GM12878 (cell line): ENCODE data around the gene ENDOU. TPM values are rescaled to one million over a fixed set of nuclear protein-coding genes. Genes with fewer than 3 reads are reported as not detected.

Experiments
- ATAC-seq: fragments of 200-7000 bp; cut with Tn5 transposase; 3 replicates; pipeline ENCODE4 v1.9.1; 2020; ENCODE audit warnings: mild to moderate bottlenecking, moderate library complexity
- BruUV-seq: library from RNA; stranded (reverse); fragments of 400-500 nt; replicated peaks from 2 replicates; lab custom pipeline; 2021; lab: Mats Ljungman, UMichigan
- CTCF ChIA-PET: fragments of 300-600 bp; sonication (Branson Sonifier 250); formaldehyde crosslinking; extraction: SDS; loops from one replicate; lab custom pipeline; 2021; ENCODE audit warnings: inconsistent platforms; lab: Yijun Ruan, JAX
- POLR2A ChIA-PET: fragments of 350-600 bp; formaldehyde crosslinking; extraction: SDS; loops from one replicate; lab custom pipeline; 2021; ENCODE audit warnings: inconsistent platforms; lab: Charles Lee
- RAD21 ChIA-PET: fragments of 300-600 bp; sonication (Branson Sonifier 250); formaldehyde crosslinking; loops from one replicate; lab custom pipeline; 2023; ENCODE audit warnings: antibody characterized with exemption; ENCODE audit not compliant: unreplicated experiment; lab: Charles Lee
- SMC1A ChIA-PET: fragments of 300-600 bp; sonication (Branson Sonifier 250); formaldehyde crosslinking; loops from one replicate; lab custom pipeline; 2023; ENCODE audit not compliant: unreplicated experiment, uncharacterized antibody; lab: Charles Lee
- DNase-seq: peaks from one replicate; pipeline ENCODE4 v3.0.0-alpha.2; 2011; ENCODE audit warnings: low read depth, low spot score
- FAIRE-seq: peaks from 3 replicates; lab custom pipeline; 2011; peaks lifted over from hg19 to GRCh38; lab: Jason Lieb, UNC
- H2AFZ ChIP-seq: 2 replicates; pipeline ENCODE4 v1.6.0; 2011; ENCODE audit warnings: low read depth, low read length, control low read depth; ENCODE audit not compliant: control insufficient read depth
- H3K27ac ChIP-seq: 2 replicates; pipeline ENCODE4 v1.5.1; 2011; ENCODE audit warnings: control low read depth; ENCODE audit not compliant: control insufficient read depth, insufficient read depth
- H3K27me3 ChIP-seq, 2 experiments: replicated peaks in 1 of 2; 2 replicates each; pipeline versions ENCODE4 v1.6.0 to v1.6.1; 2011; ENCODE audit warnings: low read length in 1 of 2; ENCODE audit not compliant: control insufficient read depth in 2 of 2, insufficient read depth in 2 of 2
- H3K36me3 ChIP-seq, 2 experiments: 2 replicates each; pipeline ENCODE4 v1.5.1; 2011; ENCODE audit warnings: low read length in 1 of 2; ENCODE audit not compliant: control insufficient read depth in 2 of 2, insufficient read depth in 2 of 2
- H3K4me1 ChIP-seq: 2 replicates; pipeline ENCODE4 v1.6.1; 2011; ENCODE audit warnings: mild to moderate bottlenecking, low read length, moderate library complexity, mixed read lengths; ENCODE audit not compliant: control insufficient read depth, insufficient read depth
- H3K4me2 ChIP-seq: 2 replicates; pipeline ENCODE4 v1.6.0; 2011; ENCODE audit warnings: control low read depth; ENCODE audit not compliant: control insufficient read depth, insufficient read depth
- H3K4me3 ChIP-seq: fragments of 200-600 bp; sonication (generic); 2 replicates; pipeline ENCODE4 v1.5.1; 2016
- H3K79me2 ChIP-seq: 2 replicates; pipeline ENCODE4 v1.6.0; 2011; ENCODE audit warnings: low read length; ENCODE audit not compliant: control insufficient read depth, insufficient read depth
- H3K9ac ChIP-seq: 2 replicates; pipeline ENCODE4 v1.8.0; 2011; ENCODE audit warnings: low read length, control low read depth, mixed read lengths; ENCODE audit not compliant: control insufficient read depth, insufficient read depth
- H3K9me3 ChIP-seq: replicated peaks from 3 replicates; pipeline ENCODE4 v1.5.1; 2011; ENCODE audit warnings: mild to moderate bottlenecking, low read length; ENCODE audit not compliant: control insufficient read depth, insufficient read depth
- H4K20me1 ChIP-seq: 2 replicates; pipeline ENCODE4 v1.6.0; 2011; ENCODE audit not compliant: control insufficient read depth, insufficient read depth
- BCL11A ChIP-seq: IDR thresholded peaks from 2 replicates; pipeline ENCODE4 v1.6.1; 2011; ENCODE audit warnings: low read depth, low read length
- SIX5 ChIP-seq: IDR thresholded peaks from 2 replicates; pipeline ENCODE4 v1.6.1; 2011; ENCODE audit warnings: mild to moderate bottlenecking, low read depth, low read length, moderate library complexity; ENCODE audit not compliant: severe bottlenecking
- ZBTB33 ChIP-seq: fragments of 450-650 bp; IDR thresholded peaks from 2 replicates; pipeline ENCODE4 v1.6.1; 2017; ENCODE audit warnings: mild to moderate bottlenecking
- ZNF687 ChIP-seq: fragments of 450-650 bp; IDR thresholded peaks from 2 replicates; pipeline ENCODE4 v1.6.1; 2017; ENCODE audit warnings: mild to moderate bottlenecking, moderate library complexity
- ZZZ3 ChIP-seq: IDR thresholded peaks from 2 replicates; pipeline ENCODE4 v1.6.1; 2011; ENCODE audit warnings: low read depth; ENCODE audit not compliant: control insufficient read depth, insufficient read length
- WGBS: methylation state at CpG from one replicate; pipeline ENCODE4 v1.1.6; 2016; ENCODE audit warnings: low lambda C conversion rate; ENCODE audit not compliant: insufficient replicate concordance, insufficient coverage; ENCODE audit errors: missing lambda C conversion rate; 5-methylcytosine and 5-hydroxymethylcytosine counted together
- in situ Hi-C: fragments of 300-500 bp; cut with MboI; formaldehyde crosslinking; loops from 9 replicates; pipeline ENCODE4 v1.14.3; 2018; ENCODE audit warnings: mixed read lengths
- intact Hi-C: fragments of 100-400 bp; cut with micrococcal nuclease; formaldehyde crosslinking; loops from one replicate; pipeline ENCODE4 v1.14.2; 2022; ENCODE audit not compliant: unreplicated experiment
- polyA plus RNA-seq, 11 experiments: library from polyadenylated mRNA; depleted of rRNA in 4 of 11; unstranded in 6 of 11; stranded (reverse) in 5 of 11; fragments of >200 nt; fragmentation: Nextera tagmentation in 4 of 11; fragmentation: Illumina TruSeq in 1 of 11; extraction: Ambion mirVana in 4 of 11; extraction: Trizol in 1 of 11; gene quantifications; 1 replicate in 1 of 11; 2 replicates in 10 of 11; pipeline versions ENCODE4 v1.2.1 to v1.2.3, GENCODE V29; 2011 to 2016; ENCODE audit warnings: inconsistent platforms in 2 of 11, missing spikeins in 2 of 11, low read depth in 1 of 11
- total RNA-seq, 4 experiments: library from RNA; depleted of rRNA in 3 of 4; stranded (reverse); fragments of >200 nt in 3 of 4; fragmentation: Illumina TruSeq in 1 of 4; extraction: Trizol in 1 of 4; gene quantifications; 2 replicates each; pipeline versions ENCODE4 v1.2.1 to v1.2.3, GENCODE V29; 2013 to 2021
- TF ChIP-seq, protein P1 (sequence below): IDR thresholded peaks from 2 replicates; pipeline ENCODE4 v1.6.1; 2012; ENCODE audit warnings: low read depth, low read length, improper control_type of control experiment
- TF ChIP-seq, protein P2 (sequence below): IDR thresholded peaks from 2 replicates; pipeline ENCODE4 v1.6.1; 2011; ENCODE audit warnings: low read depth, low read length, improper control_type of control experiment, borderline replicate concordance

Gene ENDOU
- total and polyA plus RNA-seq, 10 of the 15 experiments (the other 5 are each of a cell fraction or from before 2014, with no cell fraction given): 0.03 to 0.17 (median 0.10) TPM; not detected in 4

- POLR2A ChIA-PET: no interaction called here
These were observed 9.3 kb downstream of the ENDOU start for GRCh38 chr12:47715877-47716548.

More at GRCh38 chr12:47715877-47716548, 9.3 kb downstream of the ENDOU start:
- DNase-seq: no peak
- intact Hi-C loops: loop anchor here (1.0 to 5.0 kb wide), 6 partner anchors 26 to 451 kb away; no protein-coding TSS in a partner anchor
- Histone ChIP-seq H3K27me3 (no peaks in the 10 kb centered on the region), H2AFZ (no peak overlapping the region), H3K9ac (no peak overlapping the region), H3K27ac (no peak overlapping the region), H3K4me3 (no peak overlapping the region), H3K4me1 (no peaks in the 10 kb centered on the region), H4K20me1 (no peaks in the 10 kb centered on the region), H3K9me3 (no peaks in the 10 kb centered on the region), H3K79me2 (no peaks in the 10 kb centered on the region), H3K36me3 (no peaks in the 10 kb centered on the region), H3K4me2 (no peak overlapping the region)
- ChIA-PET SMC1A (interaction anchor here (1.1 to 10.8 kb wide), 14 partner anchors 8 to 124 kb away, joined by 3 to 129 read pairs (median 5); partner anchors contain the start of genes ENDOU and RAPGEF3), RAD21 (interaction anchor here (1.0 to 5.6 kb wide), 8 partner anchors 10 to 122 kb away, joined by 3 to 60 read pairs (median 14); partner anchors contain the start of genes ENDOU and SLC48A1), CTCF (interaction anchor here (0.9 to 8.1 kb wide), 18 partner anchors 8 to 684 kb away, joined by 4 to 151 read pairs (median 10); partner anchors contain the start of genes ENDOU, RAPGEF3 and RPAP3)
- ATAC-seq: no peak
- FAIRE-seq: no peak
- TF ChIP-seq BCL11A (no peak), ZZZ3 (no peak), ZNF687 (no peak), SIX5 (no peak), ZBTB33 (no peak)
- TF ChIP-seq, protein P1, sequence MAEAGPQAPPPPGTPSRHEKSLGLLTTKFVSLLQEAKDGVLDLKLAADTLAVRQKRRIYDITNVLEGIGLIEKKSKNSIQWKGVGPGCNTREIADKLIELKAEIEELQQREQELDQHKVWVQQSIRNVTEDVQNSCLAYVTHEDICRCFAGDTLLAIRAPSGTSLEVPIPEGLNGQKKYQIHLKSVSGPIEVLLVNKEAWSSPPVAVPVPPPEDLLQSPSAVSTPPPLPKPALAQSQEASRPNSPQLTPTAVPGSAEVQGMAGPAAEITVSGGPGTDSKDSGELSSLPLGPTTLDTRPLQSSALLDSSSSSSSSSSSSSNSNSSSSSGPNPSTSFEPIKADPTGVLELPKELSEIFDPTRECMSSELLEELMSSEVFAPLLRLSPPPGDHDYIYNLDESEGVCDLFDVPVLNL: no peak
- TF ChIP-seq, protein P2, sequence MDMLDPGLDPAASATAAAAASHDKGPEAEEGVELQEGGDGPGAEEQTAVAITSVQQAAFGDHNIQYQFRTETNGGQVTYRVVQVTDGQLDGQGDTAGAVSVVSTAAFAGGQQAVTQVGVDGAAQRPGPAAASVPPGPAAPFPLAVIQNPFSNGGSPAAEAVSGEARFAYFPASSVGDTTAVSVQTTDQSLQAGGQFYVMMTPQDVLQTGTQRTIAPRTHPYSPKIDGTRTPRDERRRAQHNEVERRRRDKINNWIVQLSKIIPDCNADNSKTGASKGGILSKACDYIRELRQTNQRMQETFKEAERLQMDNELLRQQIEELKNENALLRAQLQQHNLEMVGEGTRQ: no peak
- in situ Hi-C loops: no loop called here
- 87% methylated on average over 13 of the region's 13 CpGs for WGBS
- no TSS peak for BruUV-seq
